GM18861 (cell line): ENCODE data around the gene DAB2.
"Not testable (repeated sequence)": the region's sequence is repeated elsewhere in the genome, so short reads cannot be mapped to it uniquely, and the experiment has no call there.

Experiments used
- ATAC-seq: cut with Tn5 transposase; IDR thresholded peaks from one replicate; pipeline ENCODE4 v1.9.1; 2021; ENCODE audit not compliant: unreplicated experiment

Gene DAB2

GRCh38 chr5:39422728-39423285, 2.0 kb downstream of the DAB2 start:
- no peak for ATAC-seq

DNA sequence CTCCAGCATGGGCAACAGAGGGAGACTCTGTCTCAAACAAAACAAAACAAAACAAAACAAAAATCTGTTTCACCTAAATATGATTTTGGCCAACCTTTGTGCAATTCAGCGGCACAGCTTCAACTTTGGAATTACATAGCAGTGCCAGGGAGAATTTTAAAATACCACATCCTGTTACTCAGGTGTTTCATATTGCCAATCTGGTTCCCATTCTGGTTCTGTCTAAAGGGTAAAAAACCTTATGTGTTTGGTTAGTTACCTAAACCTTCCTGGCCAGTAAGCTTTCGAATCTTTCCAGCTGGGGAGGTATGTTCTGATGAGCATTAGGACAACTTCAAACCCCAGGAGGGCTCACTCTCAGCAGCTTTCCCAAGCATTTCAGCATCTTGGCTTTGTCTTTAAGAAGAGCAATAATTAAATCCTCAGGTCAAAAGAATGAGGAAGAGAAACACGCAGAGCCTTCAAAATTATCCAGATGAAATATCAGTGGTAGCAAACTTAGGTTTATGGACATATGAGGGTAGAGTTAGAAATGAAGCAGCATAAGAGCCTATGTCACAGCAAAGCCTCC, 2.7 kb downstream of the DAB2 start:
- ATAC-seq, result no peak

GRCh38 chr5:39420482-39421145, 4.2 kb downstream of the DAB2 start:
- ATAC-seq, result no peak

DNA sequence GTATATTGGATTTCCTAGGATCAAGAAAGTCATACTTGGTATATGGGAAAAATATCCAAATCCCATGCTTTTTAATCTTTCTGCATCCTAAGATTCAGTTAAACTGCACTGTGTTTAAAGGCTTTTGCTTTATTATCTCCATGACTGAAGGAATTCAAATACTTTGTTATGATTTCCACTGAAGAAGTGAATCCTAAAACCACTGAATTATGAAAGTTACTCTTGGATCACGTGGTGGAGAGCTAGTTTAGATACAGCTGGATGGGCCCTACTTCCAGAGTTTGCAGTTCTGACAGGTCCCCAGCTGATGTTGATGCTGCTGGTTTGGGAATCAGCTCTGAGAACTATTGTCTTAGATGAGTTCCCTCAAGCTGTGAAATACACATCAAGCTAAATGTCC, 5.0 kb downstream of the DAB2 start:
- ATAC-seq, result no peak

GRCh38 chr5:39417979-39418378, 6.8 kb downstream of the DAB2 start:
- ATAC-seq, result no peak

GRCh38 chr5:39415201-39415600, 9.6 kb downstream of the DAB2 start:
- ATAC-seq, result no peak

GRCh38 chr5:39414426-39414825, 10.4 kb downstream of the DAB2 start:
- ATAC-seq, result no peak

GRCh38 chr5:39413771-39414170, 11.0 kb downstream of the DAB2 start:
- ATAC-seq, result no peak

GRCh38 chr5:39412721-39413394, 11.9 kb downstream of the DAB2 start:
- ATAC-seq, result no peak

- no peak for ATAC-seq
These were observed 12.8 kb downstream of the DAB2 start for GRCh38 chr5:39411985-39412384.

DNA sequence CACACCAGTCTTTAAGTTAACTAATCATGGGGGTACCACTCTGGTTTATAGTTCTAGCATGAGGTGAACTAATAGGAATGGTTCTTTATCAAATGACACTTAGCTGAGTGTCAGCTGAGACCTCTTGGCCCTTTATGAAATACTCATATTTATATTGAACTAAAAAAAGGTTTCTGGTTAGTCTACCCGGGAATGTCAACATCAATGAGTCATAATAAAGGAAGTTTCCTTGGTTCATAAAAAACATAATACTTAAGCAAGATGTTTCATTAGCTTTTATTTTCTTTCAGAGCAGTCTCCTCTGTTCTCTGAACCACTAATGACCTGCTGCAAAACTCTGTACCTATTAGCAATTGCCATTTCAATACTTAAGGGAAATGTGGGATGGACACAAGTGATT, 13.7 kb downstream of the DAB2 start:
- no peak for ATAC-seq

- no peak for ATAC-seq
These were observed 15.7 kb downstream of the DAB2 start for GRCh38 chr5:39409033-39409432.

- no peak for ATAC-seq
These were observed 19.5 kb downstream of the DAB2 start for GRCh38 chr5:39405083-39405843.

GRCh38 chr5:39403761-39404160, 21.0 kb downstream of the DAB2 start:
- ATAC-seq, result not testable (repeated sequence)

GRCh38 chr5:39402140-39402539, 22.6 kb downstream of the DAB2 start:
- not testable (repeated sequence) for ATAC-seq

GRCh38 chr5:39400713-39401578, 23.8 kb downstream of the DAB2 start:
- ATAC-seq, result no peak

GRCh38 chr5:39399135-39400036, 25.4 kb downstream of the DAB2 start:
- no peak for ATAC-seq

GRCh38 chr5:39396843-39397242, 27.9 kb downstream of the DAB2 start:
- no peak for ATAC-seq

- ATAC-seq, result no peak
These were observed 29.3 kb downstream of the DAB2 start for GRCh38 chr5:39395521-39395920.
